HG02571 (cell line): ENCODE measurements around the gene ZSCAN25.
"Not testable (repeated sequence)": the region's sequence is repeated elsewhere in the genome, so short reads cannot be mapped to it uniquely, and the experiment has no call there.

Source experiments
- ATAC-seq: cut with Tn5 transposase; IDR thresholded peaks from one replicate; pipeline ENCODE4 v1.9.1; 2021; ENCODE audit warnings: mild to moderate bottlenecking, moderate library complexity; ENCODE audit not compliant: unreplicated experiment

ZSCAN25 gene

GRCh38 chr7:99616359-99617191 is at the start of gene ZSCAN25:
TSS of gene ZSCAN25 (plus strand) at chr7:99616946. CDS start at chr7:99619607, 2,661 bp downstream.
- peak; percentile 92 for ATAC-seq

GRCh38 chr7:99568770-99569169 is 48.0 kb upstream of the ZSCAN25 start:
- not testable (repeated sequence) for ATAC-seq

GRCh38 chr7:99571768-99572167 is 45.0 kb upstream of the ZSCAN25 start:
- no peak for ATAC-seq

GRCh38 chr7:99573257-99573656 is 43.5 kb upstream of the ZSCAN25 start:
- ATAC-seq = no peak

- no peak for ATAC-seq
These were observed 40.5 kb upstream of the ZSCAN25 start for GRCh38 chr7:99576251-99576650.

GRCh38 chr7:99579281-99579955 is 37.3 kb upstream of the ZSCAN25 start:
- ATAC-seq = no peak

- ATAC-seq = no peak
These were observed 36.6 kb upstream of the ZSCAN25 start for GRCh38 chr7:99579956-99580777.

- ATAC-seq = not testable (repeated sequence)
These were observed 35.9 kb upstream of the ZSCAN25 start for GRCh38 chr7:99580778-99581332.

- ATAC-seq = no peak
These were observed 27.9 kb upstream of the ZSCAN25 start for GRCh38 chr7:99588868-99589267.

GRCh38 chr7:99594948-99595745 is 21.6 kb upstream of the ZSCAN25 start:
- no peak for ATAC-seq

- ATAC-seq = no peak
These were observed 20.3 kb upstream of the ZSCAN25 start for GRCh38 chr7:99596408-99596955.

GRCh38 chr7:99597762-99598501 is 18.8 kb upstream of the ZSCAN25 start, which contains the start of gene TMEM225B:
TSS of gene TMEM225B (plus strand) at chr7:99598267. CDS start at chr7:99604389, 6,122 bp downstream.
- ATAC-seq = no peak

GRCh38 chr7:99599836-99600235 is 16.9 kb upstream of the ZSCAN25 start:
- no peak for ATAC-seq

- no peak for ATAC-seq
These were observed 15.0 kb upstream of the ZSCAN25 start for GRCh38 chr7:99601656-99602310.

GRCh38 chr7:99605527-99605926 is 11.2 kb upstream of the ZSCAN25 start:
- no peak for ATAC-seq

- no peak for ATAC-seq
These were observed 10.2 kb upstream of the ZSCAN25 start for GRCh38 chr7:99606531-99606930.

GRCh38 chr7:99607548-99607947 is 9.2 kb upstream of the ZSCAN25 start:
- ATAC-seq = no peak

GRCh38 chr7:99614495-99614894 is 2.3 kb upstream of the ZSCAN25 start:
- no peak for ATAC-seq

GRCh38 chr7:99615989-99616358 is 772 bp upstream of the ZSCAN25 start:
- ATAC-seq = no peak
